G401.6 (cell line): Measurements from ENCODE around the gene GZMA.
"Not testable (repeated sequence)": the region's sequence is repeated elsewhere in the genome, so short reads cannot be mapped to it uniquely, and the experiment has no call there.

ENCODE experiments used
- FAIRE-seq: peaks from 2 replicates; lab custom pipeline; 2012; peaks lifted over from hg19 to GRCh38; lab: Jason Lieb, UNC

GZMA gene

GRCh38 chr5:55102348-55102747 is at the start of gene GZMA:
GZMA (plus strand) TSS chr5:55102646; CDS start chr5:55102683, 37 bp downstream.
- FAIRE-seq, result no peak

- no peak for FAIRE-seq
These were observed 47.3 kb upstream of the GZMA start for GRCh38 chr5:55055183-55055582.

DNA sequence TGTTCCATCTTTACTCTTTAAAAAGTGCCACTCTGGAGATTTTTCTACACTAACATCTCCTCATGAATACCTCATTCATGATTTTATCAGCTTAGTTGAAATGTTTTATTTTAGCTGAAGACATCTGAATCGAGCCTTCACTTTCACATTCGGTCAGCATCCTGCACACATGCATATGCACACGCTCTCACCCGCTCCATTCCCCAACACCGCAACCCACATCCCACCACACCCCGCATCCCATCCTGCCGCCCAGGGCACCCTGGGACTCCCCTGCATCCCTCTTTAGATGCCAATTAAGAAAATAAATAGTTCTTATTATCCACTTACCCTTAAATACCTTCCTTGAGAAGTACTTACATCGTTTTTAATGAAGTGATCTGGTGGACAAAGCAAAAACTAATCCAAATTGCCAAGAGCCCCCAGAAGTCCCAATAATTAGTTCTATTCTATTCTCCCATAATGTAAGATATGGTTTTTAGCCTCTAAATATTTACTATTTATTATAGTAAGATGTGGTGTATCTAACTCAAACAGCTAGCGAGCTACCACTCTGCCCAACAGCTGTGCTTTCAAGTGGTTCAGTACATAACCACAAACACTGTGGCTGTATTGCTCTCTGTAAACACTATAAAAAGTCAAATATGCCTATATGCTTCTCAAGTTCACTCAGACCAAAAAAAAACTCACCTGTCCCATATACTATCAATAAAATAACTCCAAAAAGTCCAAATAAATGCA is 40.2 kb upstream of the GZMA start:
- no peak for FAIRE-seq

DNA sequence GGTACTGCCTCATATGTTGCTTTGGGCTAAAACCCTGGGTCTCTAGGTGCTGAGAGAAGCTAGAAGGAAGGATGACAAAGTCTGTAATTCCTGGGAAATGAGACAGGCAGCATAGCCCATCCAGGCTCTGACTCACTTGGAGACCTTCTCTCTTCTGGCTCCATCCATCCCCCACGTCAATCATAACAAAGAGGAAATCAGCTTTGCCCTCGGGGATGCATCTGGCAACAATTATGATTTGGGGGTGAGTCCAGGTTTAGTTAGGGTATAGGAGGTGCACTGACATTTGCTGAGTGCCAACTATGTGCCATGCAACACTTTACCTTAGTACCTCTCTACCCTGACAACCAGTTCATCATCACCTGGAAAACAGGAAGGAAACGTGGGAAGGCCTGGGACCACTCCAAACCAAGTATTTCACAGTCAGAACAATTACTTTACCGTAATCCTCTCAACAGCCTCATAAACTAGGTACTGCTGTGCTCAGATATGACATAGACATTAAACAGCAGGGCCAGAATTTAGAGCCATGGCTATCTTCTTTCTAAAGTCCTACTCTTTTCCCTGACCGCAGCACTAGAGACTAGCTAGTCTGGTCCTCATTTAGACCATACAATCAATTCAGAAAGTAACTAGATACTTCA is 39.1 kb upstream of the GZMA start:
- no peak for FAIRE-seq

- FAIRE-seq, result no peak
These were observed 38.5 kb upstream of the GZMA start for GRCh38 chr5:55063899-55064298.

GRCh38 chr5:55064523-55064922 is 37.9 kb upstream of the GZMA start:
- no peak for FAIRE-seq

GRCh38 chr5:55066277-55066676 is 36.2 kb upstream of the GZMA start:
- FAIRE-seq, result no peak

DNA sequence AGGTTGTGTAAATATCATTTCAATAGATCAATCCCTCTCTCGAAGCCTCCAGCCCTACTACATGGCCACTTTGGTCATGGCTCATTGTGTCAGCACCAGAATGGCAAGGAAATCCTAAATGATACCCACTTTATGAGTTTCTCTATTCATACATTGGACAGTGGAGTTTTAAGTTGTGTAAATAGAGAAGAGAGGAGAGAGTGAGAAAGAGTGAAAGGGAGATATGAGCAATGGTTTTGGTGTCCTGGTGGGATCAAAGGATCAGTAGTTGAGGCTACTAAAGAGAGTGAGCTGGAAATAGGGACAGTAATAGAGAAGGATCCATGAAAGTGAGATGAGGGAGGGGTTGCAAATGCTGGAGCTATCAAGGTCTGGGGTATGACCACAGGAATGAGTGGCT is 31.5 kb upstream of the GZMA start:
- no peak for FAIRE-seq

- FAIRE-seq, result no peak
These were observed 31.0 kb upstream of the GZMA start for GRCh38 chr5:55071413-55071812.

DNA sequence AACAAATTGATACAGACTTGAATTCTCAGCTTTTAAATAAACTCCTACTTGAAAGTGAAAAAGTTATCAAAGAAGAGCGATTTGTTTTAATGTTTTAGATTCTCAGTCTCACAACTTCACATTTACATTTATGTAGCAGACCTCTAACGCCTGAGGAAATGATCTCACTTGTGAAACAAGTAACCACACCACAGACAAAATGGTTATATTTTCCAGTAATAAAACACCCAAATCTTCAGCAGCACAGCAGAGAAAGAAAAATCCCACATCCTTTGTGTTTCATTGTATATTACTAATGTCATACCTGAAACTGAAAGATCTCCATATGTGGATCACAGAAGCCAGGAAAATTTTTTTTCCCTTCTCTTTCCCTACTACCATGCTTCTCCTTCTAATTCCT is 29.8 kb upstream of the GZMA start:
- FAIRE-seq, result no peak

DNA sequence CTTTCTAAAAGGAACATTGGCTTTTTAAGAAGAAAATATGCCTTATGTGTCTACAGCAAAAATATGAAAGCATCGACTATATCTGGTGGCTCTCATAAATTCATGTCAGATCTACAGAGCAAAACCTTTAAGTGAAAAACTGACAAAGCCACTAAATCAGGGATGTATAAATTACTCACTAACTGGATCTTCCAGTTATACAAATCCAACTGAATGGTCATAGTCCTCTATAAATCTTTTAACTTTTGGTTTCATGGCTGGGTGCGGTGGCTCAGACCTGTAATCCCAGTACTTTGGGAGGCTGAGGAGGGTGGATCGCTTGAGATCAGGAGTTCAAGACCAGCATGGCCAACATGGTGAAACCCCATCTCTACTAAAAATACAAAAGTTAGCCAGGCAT is 29.2 kb upstream of the GZMA start:
- no peak for FAIRE-seq

DNA sequence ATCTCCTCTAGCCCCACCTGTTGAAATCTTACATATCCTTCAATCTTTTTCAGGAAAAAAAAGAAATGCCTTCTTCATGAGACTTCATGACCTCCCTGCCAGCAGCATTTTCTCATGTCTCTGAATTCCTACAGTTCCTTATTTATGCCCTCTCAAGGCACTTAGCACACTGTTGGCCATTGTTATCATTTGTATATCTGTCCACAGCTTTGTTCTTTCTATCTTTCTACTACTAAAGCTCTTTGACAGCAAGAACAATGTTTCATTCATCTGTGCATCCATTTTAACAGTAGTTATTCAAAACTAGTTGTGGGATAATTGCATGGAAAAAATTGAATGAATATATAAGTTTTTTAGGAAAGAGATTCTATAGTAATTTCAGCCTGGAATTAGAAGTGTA is 20.9 kb upstream of the GZMA start:
- no peak for FAIRE-seq

DNA sequence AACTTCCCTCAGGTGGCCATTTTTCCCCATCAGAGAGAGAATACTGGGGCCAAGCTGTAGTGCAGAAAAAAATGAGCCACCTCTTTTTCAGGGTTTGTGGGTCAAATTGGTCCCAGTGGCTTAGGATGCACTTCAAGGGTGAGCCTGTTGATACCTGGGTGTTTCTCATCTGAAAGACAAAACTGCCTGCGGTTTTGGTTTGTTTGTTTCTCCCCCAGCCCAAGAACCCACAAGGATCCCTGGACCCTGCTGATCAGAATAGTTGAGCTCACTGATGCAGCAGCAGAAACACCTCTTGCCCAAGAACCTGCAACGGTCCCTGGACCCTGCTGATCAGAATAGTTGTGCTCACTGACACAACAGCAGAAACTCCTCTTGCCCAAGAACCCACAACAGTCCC is 13.1 kb upstream of the GZMA start:
- not testable (repeated sequence) for FAIRE-seq

- not testable (repeated sequence) for FAIRE-seq
These were observed 11.4 kb upstream of the GZMA start for GRCh38 chr5:55091011-55091410.

DNA sequence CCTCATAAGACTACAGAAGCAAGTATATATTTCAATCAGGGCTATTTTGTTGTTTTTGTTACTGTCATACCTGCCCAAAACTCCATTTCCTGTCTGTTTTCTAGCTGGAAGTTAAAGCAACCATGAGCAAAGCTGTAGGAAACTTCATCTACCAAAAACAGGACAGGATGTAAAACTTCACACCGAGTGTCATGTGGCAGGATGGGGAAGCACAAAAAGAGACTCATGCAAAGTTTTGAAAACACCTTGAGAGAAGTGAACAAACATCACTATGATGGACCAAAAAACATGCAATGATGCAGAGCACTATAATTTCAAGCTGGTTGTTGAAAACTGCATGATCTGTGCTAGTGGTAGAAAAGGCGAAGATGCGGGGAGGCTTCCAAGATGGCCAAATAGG is 6.3 kb upstream of the GZMA start:
- FAIRE-seq, result no peak

DNA sequence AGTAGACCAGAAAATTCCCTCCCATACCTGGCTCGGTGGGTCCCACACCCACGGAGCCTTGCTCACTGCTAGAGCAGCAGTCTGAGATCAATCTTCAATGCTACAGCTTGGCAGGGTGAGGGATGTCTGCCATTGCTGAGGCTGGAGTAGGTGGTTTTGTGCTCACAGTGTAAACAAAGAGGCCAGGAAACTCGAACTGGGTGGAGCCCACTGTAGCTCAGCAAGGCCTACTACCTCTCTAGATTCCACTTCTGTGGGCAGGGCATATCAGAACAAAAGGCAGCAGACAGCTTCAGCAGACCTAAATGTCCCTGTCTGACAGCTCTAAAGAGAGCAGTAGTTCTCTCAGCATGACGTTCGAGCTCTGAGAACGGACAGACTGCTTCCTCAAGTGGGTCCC is 5.6 kb upstream of the GZMA start:
- FAIRE-seq, result no peak

DNA sequence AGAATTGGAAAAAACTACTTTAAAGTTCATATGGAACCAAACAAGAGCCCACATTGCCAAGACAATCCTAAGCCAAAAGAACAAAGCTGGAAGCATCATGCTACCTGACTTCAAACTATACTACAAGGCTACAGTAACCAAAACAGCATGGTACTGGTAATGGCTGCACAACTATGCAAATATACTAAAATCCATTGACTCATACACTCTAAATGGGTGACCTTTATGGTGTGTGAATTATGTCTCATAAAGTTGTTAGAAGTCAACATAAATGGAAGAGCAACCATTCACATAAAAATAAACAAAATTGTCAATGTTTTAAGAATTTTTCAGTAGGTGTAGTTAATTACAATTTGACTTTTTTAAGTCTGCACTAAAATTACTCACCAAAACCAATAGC is 1.3 kb upstream of the GZMA start:
- not testable (repeated sequence) for FAIRE-seq

DNA sequence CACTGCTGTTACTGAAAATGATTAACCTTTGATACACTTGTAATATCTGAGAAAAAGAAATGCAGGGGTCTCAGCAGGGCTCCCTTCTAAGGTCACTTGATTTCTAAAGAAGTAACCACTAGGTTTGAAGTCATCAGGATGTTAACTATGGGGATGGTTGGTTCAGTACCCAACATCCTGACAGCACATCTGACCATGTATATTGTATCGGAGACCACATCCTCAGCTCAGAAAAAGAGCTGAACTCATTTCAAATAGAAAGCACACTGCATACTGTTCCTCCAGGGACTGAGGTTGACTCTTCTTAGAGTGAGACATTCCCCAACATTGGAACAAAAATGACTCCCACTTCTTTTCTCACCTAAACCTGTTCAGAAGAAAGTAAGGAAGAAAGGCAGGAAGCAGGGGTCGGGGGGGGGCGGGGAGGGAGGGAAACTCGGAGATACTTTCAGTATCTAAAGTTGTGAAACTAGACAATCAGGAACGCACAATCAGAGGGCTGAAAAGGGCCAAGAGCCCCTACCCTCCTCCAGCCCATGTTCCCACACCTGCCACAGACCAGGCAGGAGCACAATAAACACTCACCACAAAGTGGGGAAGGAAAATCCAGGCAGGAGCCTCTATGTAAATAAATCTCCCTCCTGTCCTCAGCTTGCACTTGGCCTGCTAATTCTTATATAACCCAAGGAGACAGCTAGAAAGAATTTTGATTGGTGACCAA is 730 bp upstream of the GZMA start:
- FAIRE-seq, result no peak

- no peak for FAIRE-seq
These were observed 1.8 kb downstream of the GZMA start for GRCh38 chr5:55104036-55104772.

DNA sequence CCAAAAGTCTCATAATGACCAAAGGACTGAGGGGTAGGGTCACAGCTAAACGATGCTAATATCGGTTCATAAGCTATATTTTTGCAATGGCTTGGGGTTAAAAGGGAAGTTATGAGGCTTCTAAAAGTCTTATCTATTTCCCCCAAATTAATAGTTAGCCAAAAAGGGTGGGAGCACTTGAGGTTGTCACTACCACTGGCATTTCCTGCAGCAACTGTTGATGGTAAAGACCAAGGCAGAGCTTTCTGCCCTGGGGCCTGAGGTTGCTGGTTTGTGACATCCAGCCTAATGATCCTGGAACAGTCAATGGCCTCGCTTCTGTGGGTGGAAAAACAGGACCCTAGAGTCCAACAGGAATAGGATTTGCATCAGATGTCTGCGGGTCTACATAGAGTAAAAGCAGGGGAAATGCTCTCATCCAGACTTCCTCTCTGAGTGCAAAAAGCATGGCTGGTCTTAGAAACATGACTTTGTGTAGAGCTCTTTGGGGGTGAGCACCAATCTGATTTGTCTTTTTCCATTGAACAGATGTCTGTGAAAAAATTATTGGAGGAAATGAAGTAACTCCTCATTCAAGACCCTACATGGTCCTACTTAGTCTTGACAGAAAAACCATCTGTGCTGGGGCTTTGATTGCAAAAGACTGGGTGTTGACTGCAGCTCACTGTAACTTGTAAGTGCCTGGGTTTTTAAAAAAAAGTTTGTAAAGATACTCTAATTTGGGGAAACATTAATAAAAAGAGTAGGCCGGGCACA is 2.7 kb downstream of the GZMA start:
- FAIRE-seq, result no peak

- not testable (repeated sequence) for FAIRE-seq
These were observed 3.5 kb downstream of the GZMA start for GRCh38 chr5:55105976-55106375.

DNA sequence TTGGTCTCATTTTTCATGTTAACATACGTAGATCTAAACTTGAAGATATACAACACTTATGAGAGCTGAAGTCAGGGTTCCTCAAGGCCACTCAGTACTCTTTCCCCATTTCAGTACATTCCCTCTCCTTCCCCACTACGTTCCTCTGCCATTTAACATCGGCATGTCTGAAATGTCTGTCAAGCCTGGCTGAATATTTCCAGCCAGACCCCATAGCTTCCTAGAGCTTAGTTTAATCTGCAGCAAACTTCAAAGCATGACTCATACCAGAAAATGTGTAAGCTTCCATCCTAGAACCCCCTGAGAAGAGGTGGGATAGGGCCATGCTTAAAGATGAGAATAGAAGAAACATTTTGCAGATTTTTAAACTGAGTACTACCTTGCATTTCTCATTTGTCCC is 6.2 kb downstream of the GZMA start:
- FAIRE-seq, result no peak
